D341Med (cell line): ENCODE data around the gene KCP.
A peak's percentile ranks its signal among the peaks of the same experiment; 100 is the strongest.

Experiments
- DNase-seq: peaks from one replicate; pipeline ENCODE4 v3.0.0; 2012; ENCODE audit warnings: low spot score

Gene KCP

DNA sequence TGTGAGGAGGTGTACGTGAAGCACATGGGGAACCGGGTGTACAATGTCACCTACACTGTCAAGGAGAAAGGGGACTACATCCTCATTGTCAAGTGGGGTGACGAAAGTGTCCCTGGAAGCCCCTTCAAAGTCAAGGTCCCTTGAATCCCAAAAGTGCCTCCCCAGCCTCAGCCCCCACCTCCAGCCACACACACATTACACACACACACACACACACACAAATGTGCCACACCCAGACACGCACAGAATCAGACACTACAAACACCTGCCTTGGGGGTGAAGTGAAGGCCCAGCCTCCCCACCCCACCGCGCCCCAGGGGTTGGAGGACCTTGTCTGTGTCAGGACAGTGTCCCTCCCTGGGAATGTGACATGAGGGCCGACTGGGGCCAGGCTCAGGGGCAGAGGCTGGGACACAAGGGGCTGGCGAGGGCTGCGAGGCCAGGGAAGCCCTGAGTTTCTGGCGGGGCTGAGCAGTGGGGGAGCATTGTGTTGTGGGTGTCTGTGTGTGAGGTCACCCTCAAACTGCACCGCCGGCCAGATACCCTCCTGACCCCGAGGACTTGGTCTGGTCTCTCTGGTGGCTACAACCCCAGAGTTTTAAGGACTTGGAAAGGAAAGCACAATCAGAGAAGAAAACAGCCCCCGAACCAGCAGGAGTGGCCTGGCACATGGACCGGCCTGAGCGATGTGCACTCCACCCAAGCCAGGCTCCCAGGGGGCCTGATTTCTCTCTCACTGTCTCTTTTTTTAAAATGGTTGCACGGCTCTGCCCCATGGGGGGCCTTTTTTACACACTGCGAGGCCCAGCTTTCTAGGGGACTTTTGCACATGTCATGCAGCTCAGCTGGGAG lies 51.9 kb downstream of the KCP start:
- no peak for DNase-seq

DNA sequence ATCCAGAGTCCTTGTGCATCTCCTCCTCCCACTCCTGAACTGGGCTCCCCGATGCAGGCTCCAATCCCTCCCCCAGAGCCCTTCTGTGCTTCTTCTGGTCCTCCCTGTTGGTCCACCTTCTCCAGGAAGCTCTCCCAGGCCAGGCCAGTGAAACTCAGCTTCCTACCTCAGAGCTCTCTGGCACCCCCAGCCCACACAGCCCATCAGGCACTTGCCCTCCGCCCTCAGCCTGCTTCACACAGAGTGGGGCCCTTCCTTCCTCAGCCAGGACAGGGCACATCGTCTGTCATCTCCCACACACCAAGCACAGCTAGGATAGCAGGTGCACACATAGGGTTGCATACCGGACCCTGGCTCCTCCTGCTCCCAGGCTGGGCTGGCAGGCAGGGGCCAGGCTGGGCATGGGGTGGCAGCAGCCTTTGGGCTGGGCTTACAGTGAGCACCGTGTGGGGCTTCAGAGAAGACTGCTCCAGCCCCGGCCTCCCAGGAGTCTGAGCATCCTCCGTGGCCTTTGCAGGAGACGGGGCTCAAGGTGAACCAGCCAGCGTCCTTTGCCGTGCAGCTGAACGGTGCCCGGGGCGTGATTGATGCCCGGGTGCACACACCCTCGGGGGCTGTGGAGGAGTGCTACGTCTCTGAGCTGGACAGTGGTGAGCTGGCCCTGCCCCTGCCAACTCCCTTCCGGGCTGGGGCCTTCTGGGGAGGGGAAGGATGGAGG lies 54.3 kb downstream of the KCP start:
- no peak for DNase-seq

- DNase-seq, result no peak
Measured at GRCh38 chr7:128855559-128855958, 55.0 kb downstream of the KCP start.

- DNase-seq, result no peak
Measured at GRCh38 chr7:128854396-128854795, 56.1 kb downstream of the KCP start.

DNA sequence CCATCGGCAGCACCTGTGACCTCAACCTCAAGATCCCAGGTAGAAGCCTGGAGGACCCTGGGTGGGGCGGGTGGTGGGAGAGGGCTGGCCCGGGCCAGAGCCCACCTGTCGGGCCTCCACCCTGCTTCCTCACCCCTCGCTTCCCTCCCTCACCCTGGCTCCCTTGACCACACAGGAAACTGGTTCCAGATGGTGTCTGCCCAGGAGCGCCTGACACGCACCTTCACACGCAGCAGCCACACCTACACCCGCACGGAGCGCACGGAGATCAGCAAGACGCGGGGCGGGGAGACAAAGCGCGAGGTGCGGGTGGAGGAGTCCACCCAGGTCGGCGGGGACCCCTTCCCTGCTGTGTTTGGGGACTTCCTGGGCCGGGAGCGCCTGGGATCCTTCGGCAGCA lies 56.7 kb downstream of the KCP start:
- DNase-seq, result no peak

DNA sequence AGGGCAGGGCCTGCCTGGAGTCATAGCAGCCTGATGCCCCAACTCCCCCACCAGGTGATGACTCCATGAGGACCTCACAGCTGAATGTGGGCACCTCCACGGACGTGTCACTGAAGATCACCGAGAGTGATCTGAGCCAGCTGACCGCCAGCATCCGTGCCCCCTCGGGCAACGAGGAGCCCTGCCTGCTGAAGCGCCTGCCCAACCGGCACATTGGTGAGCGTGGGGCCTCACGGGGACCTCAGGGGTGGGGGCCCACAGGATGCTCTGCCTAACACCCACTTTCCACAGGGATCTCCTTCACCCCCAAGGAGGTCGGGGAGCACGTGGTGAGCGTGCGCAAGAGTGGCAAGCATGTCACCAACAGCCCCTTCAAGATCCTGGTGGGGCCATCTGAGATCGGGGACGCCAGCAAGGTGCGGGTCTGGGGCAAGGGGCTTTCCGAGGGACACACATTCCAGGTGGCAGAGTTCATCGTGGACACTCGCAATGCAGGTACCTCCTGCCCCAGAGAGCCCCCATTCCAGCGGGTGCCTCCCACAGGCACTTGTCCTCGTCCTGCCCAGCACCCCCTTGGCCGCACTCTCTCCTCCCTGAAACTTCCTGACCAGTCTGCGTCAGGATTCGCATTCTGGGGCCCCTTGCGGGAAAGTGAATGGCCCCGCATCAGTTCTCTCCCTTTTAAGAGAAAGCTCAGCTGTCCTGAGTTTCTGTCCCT lies 57.8 kb downstream of the KCP start:
- DNase-seq, result no peak

- no peak for DNase-seq
Measured at GRCh38 chr7:128849804-128850490, 60.6 kb downstream of the KCP start.

- no peak for DNase-seq
Measured at GRCh38 chr7:128849156-128849515, 61.4 kb downstream of the KCP start.

DNA sequence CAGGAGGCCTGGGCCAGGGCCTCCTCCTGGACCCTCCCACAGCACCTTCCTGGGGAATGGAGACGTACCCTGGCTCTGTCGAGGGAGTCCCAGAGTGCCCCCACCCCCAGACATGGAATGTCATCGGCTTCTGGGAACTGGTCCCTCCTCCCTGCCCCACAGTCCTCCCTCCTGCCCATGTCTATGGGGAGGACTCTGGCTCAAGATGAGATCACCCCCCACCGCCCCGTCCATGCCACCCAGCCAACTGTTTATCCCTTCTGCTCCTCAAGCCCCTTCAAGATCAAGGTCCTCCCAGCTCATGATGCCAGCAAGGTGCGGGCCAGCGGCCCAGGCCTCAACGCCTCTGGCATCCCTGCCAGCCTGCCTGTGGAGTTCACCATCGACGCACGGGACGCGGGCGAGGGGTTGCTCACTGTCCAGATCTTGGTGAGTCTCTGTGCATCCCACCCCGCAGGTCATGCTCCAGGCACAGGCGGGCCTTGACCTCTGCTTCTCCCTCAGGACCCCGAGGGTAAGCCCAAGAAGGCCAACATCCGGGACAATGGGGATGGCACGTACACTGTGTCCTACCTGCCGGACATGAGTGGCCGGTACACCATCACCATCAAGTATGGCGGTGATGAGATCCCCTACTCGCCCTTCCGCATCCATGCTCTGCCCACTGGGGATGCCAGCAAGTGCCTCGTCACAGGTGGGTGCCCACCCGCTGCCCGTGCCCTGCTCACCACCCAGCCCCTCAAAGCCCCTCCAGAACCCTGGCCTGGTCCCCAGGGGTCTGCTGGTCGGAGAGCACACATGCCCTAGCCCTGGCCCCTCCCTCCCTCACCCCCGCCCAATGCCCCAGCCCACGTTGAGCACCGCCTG lies 62.0 kb downstream of the KCP start:
- DNase-seq, result no peak

DNA sequence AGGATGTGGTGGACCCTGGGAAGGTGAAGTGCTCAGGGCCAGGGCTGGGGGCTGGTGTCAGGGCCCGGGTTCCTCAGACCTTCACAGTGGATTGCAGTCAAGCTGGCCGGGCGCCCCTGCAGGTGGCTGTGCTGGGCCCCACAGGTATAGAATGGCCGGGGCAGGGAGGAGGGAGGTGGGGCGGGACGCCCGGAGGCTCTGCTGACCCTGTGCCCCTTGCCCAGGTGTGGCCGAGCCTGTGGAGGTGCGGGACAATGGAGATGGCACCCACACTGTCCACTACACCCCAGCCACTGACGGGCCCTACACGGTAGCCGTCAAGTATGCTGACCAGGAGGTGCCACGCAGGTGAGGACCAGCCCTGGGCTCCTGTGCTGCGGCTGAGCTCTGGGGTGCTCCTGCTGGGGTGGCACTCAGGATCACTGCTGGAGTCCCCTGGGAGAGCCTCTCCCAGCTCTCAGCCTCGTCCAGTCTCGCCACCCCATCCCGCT lies 62.7 kb downstream of the KCP start:
- no peak for DNase-seq

DNA sequence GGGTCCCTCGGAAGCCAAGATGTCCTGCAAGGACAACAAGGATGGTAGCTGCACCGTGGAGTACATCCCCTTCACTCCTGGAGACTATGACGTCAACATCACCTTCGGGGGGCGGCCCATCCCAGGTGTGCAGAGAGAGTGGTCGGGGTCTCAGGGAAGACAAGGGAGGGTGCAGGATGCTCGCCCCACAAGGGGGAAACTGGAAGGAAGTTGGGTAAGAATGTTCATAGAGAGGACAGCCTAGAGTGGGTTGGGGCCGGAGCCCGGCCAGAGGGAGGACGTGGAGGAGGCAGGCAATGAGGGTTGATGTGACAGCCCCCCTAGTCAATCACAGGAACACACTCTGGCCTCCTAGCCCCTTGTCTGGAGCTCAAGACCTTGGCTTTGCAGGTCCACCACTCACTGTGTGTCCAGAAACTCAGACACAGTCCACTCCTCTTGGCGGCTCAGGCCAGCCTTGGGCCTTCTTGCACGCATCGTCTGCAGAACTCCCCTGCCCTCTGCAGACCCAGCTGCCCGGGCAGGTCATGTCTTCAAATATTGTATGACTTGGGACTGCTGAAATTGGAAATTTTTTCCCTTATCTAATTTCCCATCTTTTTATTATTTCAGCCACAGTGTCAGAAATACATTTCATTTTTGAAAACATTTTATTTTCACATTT lies 63.6 kb downstream of the KCP start:
- no peak for DNase-seq

DNA sequence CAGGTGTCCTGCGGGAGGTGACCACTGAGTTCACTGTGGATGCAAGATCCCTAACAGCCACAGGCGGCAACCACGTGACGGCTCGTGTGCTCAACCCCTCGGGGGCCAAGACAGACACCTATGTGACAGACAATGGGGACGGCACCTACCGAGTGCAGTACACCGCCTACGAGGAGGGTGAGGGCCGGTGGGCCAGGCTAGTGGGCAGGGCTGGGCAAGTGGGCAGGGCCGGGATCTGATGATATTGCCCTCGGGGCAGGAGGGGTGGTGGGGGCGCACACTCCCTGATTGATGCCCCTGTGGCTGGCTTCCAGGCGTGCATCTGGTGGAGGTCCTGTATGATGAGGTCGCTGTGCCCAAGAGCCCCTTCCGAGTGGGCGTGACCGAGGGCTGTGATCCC lies 64.5 kb downstream of the KCP start:
- DNase-seq, result no peak

DNA sequence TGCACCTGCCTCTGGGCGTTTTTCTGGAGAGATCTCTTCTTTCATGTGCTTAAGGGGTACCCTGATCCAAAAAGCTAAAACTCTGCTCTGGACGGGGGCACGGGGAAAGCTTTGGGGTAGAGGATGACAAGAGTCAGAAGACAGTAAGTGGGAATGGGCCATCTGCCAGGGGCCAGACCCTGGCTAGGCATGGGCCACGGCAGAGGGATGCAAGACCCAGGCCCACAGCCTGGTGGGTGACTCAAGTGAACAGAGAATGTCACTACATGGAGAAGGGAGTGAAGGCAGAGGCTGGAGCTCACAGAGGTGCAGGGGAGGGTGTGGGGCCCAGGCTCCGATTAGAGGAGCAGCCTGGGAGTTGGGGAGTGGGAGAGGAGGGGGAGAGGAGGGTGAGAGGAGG lies 65.0 kb downstream of the KCP start:
- no peak for DNase-seq

GRCh38 chr7:128844777-128845311 lies 65.7 kb downstream of the KCP start:
- DNase-seq, result no peak

- no peak for DNase-seq
Measured at GRCh38 chr7:128843938-128844621, 66.4 kb downstream of the KCP start.

GRCh38 chr7:128842674-128843641 lies 67.6 kb downstream of the KCP start:
- DNase-seq, result no peak

DNA sequence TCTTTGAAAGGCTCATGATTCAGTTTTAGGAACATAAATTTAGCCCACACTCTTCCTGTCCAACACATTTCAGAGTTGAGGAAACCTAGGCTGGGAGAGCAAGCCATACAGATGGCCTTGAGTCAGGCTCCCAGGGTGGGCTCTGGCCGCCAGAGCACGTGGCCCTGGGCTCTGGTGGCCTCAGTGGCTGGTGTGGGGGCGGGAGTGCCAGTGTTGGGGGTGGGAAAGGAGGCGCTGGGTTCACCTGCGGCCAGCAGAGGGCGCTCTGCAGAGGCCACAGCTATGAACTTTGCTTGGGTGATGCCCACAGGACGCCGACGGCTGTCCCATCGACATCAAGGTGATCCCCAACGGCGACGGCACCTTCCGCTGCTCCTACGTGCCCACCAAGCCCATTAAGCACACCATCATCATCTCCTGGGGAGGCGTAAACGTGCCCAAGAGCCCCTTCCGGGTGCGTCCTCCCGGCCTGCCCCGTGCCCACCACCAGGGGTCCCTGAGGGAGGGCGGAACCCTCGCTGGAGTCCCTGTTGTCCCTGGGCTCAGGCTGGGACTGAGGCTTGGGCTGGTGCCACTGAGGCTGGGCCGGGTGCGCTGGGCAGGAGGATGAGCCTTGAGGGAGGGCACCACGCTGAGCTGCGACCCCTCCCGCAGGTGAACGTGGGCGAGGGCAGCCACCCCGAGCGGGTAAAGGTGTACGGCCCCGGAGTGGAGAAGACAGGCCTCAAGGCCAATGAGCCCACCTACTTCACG lies 68.4 kb downstream of the KCP start:
- peak; percentile 83 for DNase-seq

GRCh38 chr7:128841171-128841690 lies 69.3 kb downstream of the KCP start:
- no peak for DNase-seq
